Spleen (tissue), 11 donors: ENCODE data around the gene PIP5K1A. TPM values are rescaled to one million over a fixed set of nuclear protein-coding genes. Genes with fewer than 3 reads are reported as not detected.

Experiments used
- DNase-seq: peaks from one replicate; pipeline ENCODE4 v3.0.0-alpha.2; 2020
- H3K27ac ChIP-seq, 8 donors: fragments of 200-600 bp; sonication (generic) in 7 of 8; 1 replicate in 4 of 8; 2 replicates in 4 of 8; pipeline versions ENCODE4 v1.5.0 to v1.8.0; 2016 to 2021; ENCODE audit warnings: inconsistent platforms in 4 of 8, mild to moderate bottlenecking in 4 of 8, moderate library complexity in 1 of 8
- H3K27me3 ChIP-seq, 7 donors: fragments of 200-600 bp; sonication (generic) in 6 of 7; replicated peaks in 1 of 7; 1 replicate in 4 of 7; 2 replicates in 3 of 7; pipeline versions ENCODE4 v1.5.0 to v1.8.0; 2016 to 2021; ENCODE audit warnings: inconsistent platforms in 3 of 7, mild to moderate bottlenecking in 1 of 7
- H3K36me3 ChIP-seq, 6 donors: fragments of 200-600 bp; sonication (generic) in 5 of 6; 1 replicate in 4 of 6; 2 replicates in 2 of 6; pipeline versions ENCODE4 v1.5.0 to v1.8.0; 2016 to 2021; ENCODE audit warnings: inconsistent platforms in 2 of 6
- H3K4me1 ChIP-seq, 6 donors: fragments of 200-600 bp; sonication (generic) in 5 of 6; 1 replicate in 3 of 6; 2 replicates in 3 of 6; pipeline versions ENCODE4 v1.5.0 to v1.8.0; 2016 to 2021; ENCODE audit warnings: inconsistent platforms in 3 of 6
- H3K4me3 ChIP-seq, 8 donors: fragments of 200-600 bp; sonication (generic) in 7 of 8; 1 replicate in 4 of 8; 2 replicates in 4 of 8; pipeline versions ENCODE4 v1.5.0 to v1.8.0; 2016 to 2021; ENCODE audit warnings: inconsistent platforms in 4 of 8, mild to moderate bottlenecking in 4 of 8, moderate library complexity in 2 of 8
- H3K9me3 ChIP-seq, 8 donors: fragments of 200-600 bp; sonication (generic) in 7 of 8; 1 replicate in 4 of 8; 2 replicates in 4 of 8; pipeline versions ENCODE4 v1.5.0 to v1.8.0; 2016 to 2021; ENCODE audit warnings: inconsistent platforms in 4 of 8
- CTCF ChIP-seq, 11 experiments: fragments of 200-600 bp in 7 of 11; fragments of 450-650 bp in 4 of 11; sonication (generic) in 4 of 11; IDR thresholded peaks in 8 of 11; conservative IDR thresholded peaks in 3 of 11; 1 replicate in 7 of 11; 2 replicates in 4 of 11; pipeline versions ENCODE4 v1.4.0 to v1.8.0; 2016 to 2021; ENCODE audit warnings: antibody characterized with exemption in 11 of 11, inconsistent platforms in 4 of 11, mild to moderate bottlenecking in 1 of 11
- POLR2A ChIP-seq, 3 donors: fragments of 450-650 bp; IDR thresholded peaks; one replicate each; pipeline ENCODE4 v1.5.1; 2017; ENCODE audit warnings: antibody characterized with exemption in 3 of 3, mild to moderate bottlenecking in 1 of 3
- POLR2AphosphoS5 ChIP-seq, 3 donors: sonication (generic); formaldehyde crosslinking; IDR thresholded peaks; one replicate each; pipeline ENCODE4 v1.5.1; 2017; ENCODE audit warnings: antibody characterized with exemption in 3 of 3
- WGBS, 5 donors: extraction: QIAGEN DNeasy Blood & Tissue Kit in 3 of 5; methylation state at CpG; one replicate each; pipeline versions ENCODE4 v1.1.5 to v1.1.7; 2013 to 2018; 5-methylcytosine and 5-hydroxymethylcytosine counted together
- intact Hi-C: fragments of 100-400 bp; cut with DNase I; formaldehyde crosslinking; loops from one replicate; pipeline ENCODE4 v1.15.0; 2023; ENCODE audit warnings: low total_unique reads
- polyA plus RNA-seq, 3 donors: library from polyadenylated mRNA; stranded (reverse); fragments of 200-250 nt; gene quantifications; one replicate each; pipeline ENCODE4 v1.2.1, GENCODE V29; 2013
- total RNA-seq, 7 donors: library from RNA; depleted of rRNA in 3 of 7; stranded (reverse); fragments of >200 nt in 3 of 7; fragmentation: NEBNext Ultra II Directional in 4 of 7; extraction: Animal tissue kit (Norgen Biotek cat#: 25700) in 4 of 7; gene quantifications; one replicate each; pipeline versions ENCODE4 v1.1.0 to v1.2.1, GENCODE V29; 2016 to 2021
- donor health status: healthy with polysubstance abuse.
- donor health status: DM: no; HTN: no; CAD: no; lungs with moderate emphysema.
- donor health status: DM: no; HTN: no; CAD: no.
- donor health status: Bipolar disorder and iron deficiency.
- donor health status: healthy.
- donor health status: DM: no; HTN: no; CAD: no.
- donor health status: DM: yes; HTN: yes; CAD: no.

The PIP5K1A gene
- total and polyA plus RNA-seq, 10 donors: 12.8 to 83.6 (median 53.8) TPM

DNA sequence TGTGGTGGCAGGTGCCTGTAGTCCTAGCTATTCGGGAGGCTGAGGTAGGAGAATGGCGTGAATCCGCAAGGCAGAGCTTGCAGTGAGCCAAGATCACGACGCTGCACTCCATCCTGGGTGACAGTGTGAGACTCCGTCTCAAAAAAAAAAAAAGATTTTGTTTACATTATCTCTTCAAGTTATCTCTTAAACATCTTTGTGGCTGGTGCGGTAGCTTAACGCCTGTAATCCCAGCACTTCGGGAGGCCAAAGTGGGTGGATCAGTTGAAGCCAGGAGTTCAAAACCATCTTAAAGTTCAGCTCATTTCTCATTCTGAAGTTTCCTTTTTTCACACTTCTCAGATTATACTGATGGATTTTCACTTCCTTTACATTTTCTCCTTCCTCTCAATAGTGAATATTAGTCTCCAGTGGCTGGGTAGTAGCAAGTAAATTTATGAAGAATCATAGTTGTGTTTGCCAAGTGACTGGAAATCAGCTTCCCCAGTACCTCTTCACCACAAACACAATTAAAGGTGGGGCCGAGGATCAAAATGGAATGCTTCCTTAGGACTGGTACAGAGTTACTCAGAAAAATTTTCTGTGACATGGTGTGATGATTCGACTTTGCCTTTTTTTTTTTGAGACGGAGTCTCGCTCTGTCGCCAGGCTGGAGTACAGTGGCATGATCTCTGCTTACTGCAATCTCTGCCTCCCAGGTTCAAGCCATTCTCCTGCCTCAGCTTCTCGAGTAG, 13.8 kb downstream of the PIP5K1A start:
- Histone ChIP-seq H3K4me1 (peaks cover 0 to 60% (median 17%) of the 10 kb centered on the region in 6 donors), H3K4me3 (no peak overlapping the region), H3K27ac (no peak overlapping the region), H3K9me3 (no peaks in the 10 kb centered on the region), H3K27me3 (no peaks in the 10 kb centered on the region), H3K36me3 (peaks cover 0 to 86% (median 27%) of the 10 kb centered on the region in 6 donors)
- intact Hi-C loops: no loop called here
- DNase-seq: no peak
- TF ChIP-seq POLR2AphosphoS5 (IDR thresholded peaks at IDR 0.05) (no peak), POLR2A (IDR thresholded peaks at IDR 0.05) (no peak), CTCF (IDR thresholded peaks at IDR 0.05 in 8 of 11, conservative IDR thresholded peaks at IDR 0.05 in 3 of 11) (no peak)
- 81 to 89% (median 85%) methylated on average over 15 of the region's 15 CpGs for WGBS, 5 donors

DNA sequence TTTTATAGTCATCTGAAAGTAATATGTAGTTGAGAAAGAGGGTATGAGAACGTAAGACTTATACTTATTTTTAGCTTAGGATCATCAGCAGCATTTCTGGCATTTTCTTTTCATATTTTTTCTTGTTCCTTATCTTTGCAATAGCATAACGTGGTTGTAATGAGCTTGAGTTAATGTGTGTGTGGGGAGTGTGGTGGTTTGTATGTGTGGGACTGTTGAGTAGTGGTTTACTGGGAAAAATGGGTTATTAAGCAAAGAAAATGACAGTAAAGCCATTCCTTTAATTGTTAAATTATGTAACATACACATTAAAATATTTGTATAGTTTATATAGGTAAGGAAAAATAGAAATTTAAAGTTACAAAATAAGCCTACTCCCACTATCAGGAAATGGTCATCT, 15.2 kb downstream of the PIP5K1A start:
- H3K36me3 ChIP-seq: peaks cover 0 to 86% (median 15%) of the 10 kb centered on the region in 6 donors
- TF ChIP-seq POLR2A (IDR thresholded peaks at IDR 0.05): no peak
- no peak for TF ChIP-seq CTCF (IDR thresholded peaks at IDR 0.05 in 8 of 11, conservative IDR thresholded peaks at IDR 0.05 in 3 of 11)
- no peak for TF ChIP-seq POLR2AphosphoS5 (IDR thresholded peaks at IDR 0.05)
- DNase-seq: no peak
- no peak overlapping the region for H3K27ac ChIP-seq
- H3K4me1 ChIP-seq: peaks cover 5 to 57% (median 18%) of the 10 kb centered on the region in 6 donors
- no peaks in the 10 kb centered on the region for H3K9me3 ChIP-seq
- 30 to 59% (median 37%) methylated on average over 2 of the region's 2 CpGs for WGBS, 5 donors
- no peak overlapping the region for H3K4me3 ChIP-seq
- intact Hi-C loops: no loop called here
- H3K27me3 ChIP-seq: no peaks in the 10 kb centered on the region

DNA sequence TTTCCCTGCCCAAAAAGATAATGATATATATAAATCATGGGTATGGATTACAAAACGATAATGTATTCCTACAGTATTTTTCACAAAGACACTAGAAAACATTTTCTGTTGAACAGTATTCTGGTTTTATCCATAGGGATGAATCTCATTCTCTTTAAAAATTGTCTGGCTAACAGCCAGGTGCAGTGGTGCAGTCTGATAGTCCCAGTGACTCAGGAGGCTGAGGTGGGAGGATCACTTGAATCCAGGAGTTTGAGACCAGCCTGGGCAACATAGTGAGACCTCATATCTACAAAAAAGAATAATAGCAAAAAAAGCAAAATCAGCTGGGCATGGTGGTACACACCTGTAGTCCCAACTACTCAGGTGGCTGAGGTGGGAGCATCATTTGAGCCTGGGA, 23.3 kb downstream of the PIP5K1A start:
- TF ChIP-seq CTCF (IDR thresholded peaks at IDR 0.05 in 8 of 11, conservative IDR thresholded peaks at IDR 0.05 in 3 of 11) (no peak), POLR2A (IDR thresholded peaks at IDR 0.05) (no peak), POLR2AphosphoS5 (IDR thresholded peaks at IDR 0.05) (no peak)
- WGBS, 5 donors: 83 to 98% (median 93%) methylated on average over 1 of the region's 1 CpG
- Histone ChIP-seq H3K27ac (no peak overlapping the region), H3K36me3 (peaks cover 0 to 90% (median 15%) of the 10 kb centered on the region in 6 donors), H3K4me1 (peaks cover 0 to 19% (median 3%) of the 10 kb centered on the region in 6 donors), H3K4me3 (no peak overlapping the region), H3K27me3 (no peaks in the 10 kb centered on the region), H3K9me3 (no peaks in the 10 kb centered on the region)
- no peak for DNase-seq
- intact Hi-C loops: no loop called here

DNA sequence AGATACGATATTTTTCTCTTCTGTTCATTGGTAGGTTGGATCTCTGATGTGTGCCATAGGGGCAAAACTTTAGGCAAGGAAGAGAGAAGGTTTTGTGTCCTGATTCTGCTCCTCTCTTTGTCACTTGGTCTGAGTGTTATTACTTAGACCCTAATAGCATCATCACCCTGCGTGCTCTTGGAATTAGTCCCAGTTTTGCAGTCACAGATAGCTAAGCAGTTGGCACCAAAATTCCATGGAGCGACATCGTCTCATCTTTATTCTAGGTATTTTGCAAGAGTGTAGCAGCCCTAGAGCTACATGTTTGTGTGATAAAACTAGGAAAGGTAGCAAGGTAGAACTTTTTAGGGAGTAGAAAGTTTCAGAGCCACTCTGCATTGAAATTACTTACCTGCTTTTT, 23.8 kb downstream of the PIP5K1A start:
- intact Hi-C loops: no loop called here
- Histone ChIP-seq H3K4me1 (peaks cover 0 to 13% (median 2%) of the 10 kb centered on the region in 6 donors), H3K36me3 (peaks cover 0 to 95% (median 20%) of the 10 kb centered on the region in 6 donors), H3K27me3 (no peaks in the 10 kb centered on the region), H3K27ac (no peak overlapping the region), H3K9me3 (no peaks in the 10 kb centered on the region), H3K4me3 (no peak overlapping the region)
- no peak for DNase-seq
- WGBS, 5 donors: 86 to 96% (median 90%) methylated on average over 4 of the region's 4 CpGs
- TF ChIP-seq CTCF (IDR thresholded peaks at IDR 0.05 in 8 of 11, conservative IDR thresholded peaks at IDR 0.05 in 3 of 11): no peak
